PC-3 (cell line): Measurements from ENCODE around the gene SNCG. TPM values are rescaled to one million over a fixed set of nuclear protein-coding genes. Genes with fewer than 3 reads are reported as not detected.

ENCODE experiments used
- total RNA-seq: library from RNA; depleted of rRNA; stranded (reverse); fragments of >200 nt; gene quantifications from 2 replicates; pipeline ENCODE4 v1.2.3, GENCODE V29; 2014; rRNA removed

SNCG gene
- total RNA-seq, 1 experiment from 2014 or later: 2.7 TPM

Other genes starting within 250 kb of the SNCG start
- 10.5 and 14.5 TPM in 2 replicates for gene BMPR1A, start 202.0 kb upstream of the SNCG start, total RNA-seq
- 1.9 and 6.7 TPM in 2 replicates for gene MMRN2, start 984 bp upstream of the SNCG start, total RNA-seq
- gene ADIRF, start 9.9 kb downstream of the SNCG start, total RNA-seq: 252 and 259 TPM in 2 replicates
- gene FAM25A, start 61.7 kb downstream of the SNCG start, total RNA-seq: 6.6 and 11.4 TPM in 2 replicates
- gene GLUD1, start 136.2 kb downstream of the SNCG start, total RNA-seq: 67.9 and 75.9 TPM in 2 replicates
- 13.0 and 16.0 TPM in 2 replicates for gene SHLD2, start 136.6 kb downstream of the SNCG start, total RNA-seq